ENCODE results near the gene ASH1L.
"Not testable (repeated sequence)": the region's sequence is repeated elsewhere in the genome, so short reads cannot be mapped to it uniquely, and the experiment has no call there.

ASH1L gene

GRCh38 chr1:155424091-155424490, 138.5 kb downstream of the ASH1L start:
- no peak overlapping the region for H3K4me3 ChIP-seq (ENCODE audit: low read length)
- no peak for DNase-seq (ENCODE audit: low read depth)
- TF ChIP-seq, protein P1, sequence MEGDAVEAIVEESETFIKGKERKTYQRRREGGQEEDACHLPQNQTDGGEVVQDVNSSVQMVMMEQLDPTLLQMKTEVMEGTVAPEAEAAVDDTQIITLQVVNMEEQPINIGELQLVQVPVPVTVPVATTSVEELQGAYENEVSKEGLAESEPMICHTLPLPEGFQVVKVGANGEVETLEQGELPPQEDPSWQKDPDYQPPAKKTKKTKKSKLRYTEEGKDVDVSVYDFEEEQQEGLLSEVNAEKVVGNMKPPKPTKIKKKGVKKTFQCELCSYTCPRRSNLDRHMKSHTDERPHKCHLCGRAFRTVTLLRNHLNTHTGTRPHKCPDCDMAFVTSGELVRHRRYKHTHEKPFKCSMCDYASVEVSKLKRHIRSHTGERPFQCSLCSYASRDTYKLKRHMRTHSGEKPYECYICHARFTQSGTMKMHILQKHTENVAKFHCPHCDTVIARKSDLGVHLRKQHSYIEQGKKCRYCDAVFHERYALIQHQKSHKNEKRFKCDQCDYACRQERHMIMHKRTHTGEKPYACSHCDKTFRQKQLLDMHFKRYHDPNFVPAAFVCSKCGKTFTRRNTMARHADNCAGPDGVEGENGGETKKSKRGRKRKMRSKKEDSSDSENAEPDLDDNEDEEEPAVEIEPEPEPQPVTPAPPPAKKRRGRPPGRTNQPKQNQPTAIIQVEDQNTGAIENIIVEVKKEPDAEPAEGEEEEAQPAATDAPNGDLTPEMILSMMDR (IDR thresholded peaks at IDR 0.05; ENCODE audit: insufficient read depth, low read depth, low read length, missing control alignments) = no peak

- TF ChIP-seq, protein P1 (IDR thresholded peaks at IDR 0.05; ENCODE audit: insufficient read depth, low read depth, low read length, missing control alignments) = no peak
- H3K4me3 ChIP-seq (ENCODE audit: low read length) = no peak overlapping the region
- DNase-seq (ENCODE audit: low read depth) = no peak
These were observed 141.8 kb downstream of the ASH1L start for GRCh38 chr1:155420788-155421187.

- not testable (repeated sequence) for DNase-seq (ENCODE audit: low read depth); H3K4me3 ChIP-seq (ENCODE audit: low read length)
These were observed 150.8 kb downstream of the ASH1L start for GRCh38 chr1:155411840-155412239.

DNA sequence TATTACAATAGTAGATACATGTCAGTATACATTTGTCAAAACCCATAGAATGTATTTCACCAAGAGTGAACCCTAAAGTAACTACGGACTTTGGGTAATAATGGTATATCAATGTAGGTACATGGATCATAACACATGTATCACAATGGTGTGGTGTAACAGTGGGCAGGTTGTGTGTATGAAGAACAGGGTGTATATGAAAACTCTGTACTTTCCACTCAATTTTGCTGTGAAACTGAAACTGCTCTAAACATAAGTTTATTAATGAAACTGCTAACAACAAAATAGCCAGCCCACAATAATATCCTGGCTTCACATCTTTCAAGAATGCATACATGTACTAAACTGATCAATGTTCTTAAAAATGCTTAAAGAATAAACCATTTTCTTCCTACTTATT, 151.7 kb downstream of the ASH1L start:
- H3K4me3 ChIP-seq (ENCODE audit: low read length) = no peak overlapping the region
- TF ChIP-seq, protein P1 (IDR thresholded peaks at IDR 0.05; ENCODE audit: insufficient read depth, low read depth, low read length, missing control alignments) = no peak
- DNase-seq (ENCODE audit: low read depth) = no peak

GRCh38 chr1:155396874-155397476, 165.6 kb downstream of the ASH1L start:
- H3K4me3 ChIP-seq (ENCODE audit: low read length) = no peak overlapping the region
- no peak for DNase-seq (ENCODE audit: low read depth)
- TF ChIP-seq, protein P1 (IDR thresholded peaks at IDR 0.05; ENCODE audit: insufficient read depth, low read depth, low read length, missing control alignments) = no peak

DNA sequence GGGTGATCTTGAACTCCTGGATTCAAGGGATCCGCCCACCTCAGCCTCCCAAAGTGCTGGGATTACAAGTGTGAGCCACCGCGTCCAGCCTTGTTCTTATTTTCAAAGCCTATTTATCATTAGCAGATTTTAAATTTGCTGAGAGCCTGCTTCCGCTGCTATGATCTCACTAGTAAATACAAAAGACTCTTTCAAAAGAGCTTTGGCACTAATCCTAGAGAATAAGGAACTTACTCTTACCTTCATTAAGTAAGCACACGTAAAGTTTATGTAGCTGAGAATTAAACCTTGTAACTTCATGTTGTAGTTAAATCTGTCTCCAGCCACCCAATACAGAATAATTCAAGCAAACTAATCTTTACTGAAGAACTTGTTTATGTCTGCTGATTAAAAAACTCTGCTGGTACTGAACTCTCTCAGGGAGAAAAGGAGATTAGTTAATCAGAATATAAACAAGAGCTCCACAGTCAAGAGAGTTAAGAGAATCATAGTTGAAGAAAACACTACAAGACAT, 169.6 kb downstream of the ASH1L start:
- TF ChIP-seq, protein P1 (IDR thresholded peaks at IDR 0.05; ENCODE audit: insufficient read depth, low read depth, low read length, missing control alignments) = no peak
- peak; percentile 36 for DNase-seq (ENCODE audit: low read depth)
- no peak overlapping the region for H3K4me3 ChIP-seq (ENCODE audit: low read length)

- DNase-seq (ENCODE audit: low read depth) = peak; percentile 34
- TF ChIP-seq, protein P1 (IDR thresholded peaks at IDR 0.05; ENCODE audit: insufficient read depth, low read depth, low read length, missing control alignments) = no peak
- H3K4me3 ChIP-seq (ENCODE audit: low read length) = no peak overlapping the region
These were observed 172.8 kb downstream of the ASH1L start for GRCh38 chr1:155389826-155390225.

DNA sequence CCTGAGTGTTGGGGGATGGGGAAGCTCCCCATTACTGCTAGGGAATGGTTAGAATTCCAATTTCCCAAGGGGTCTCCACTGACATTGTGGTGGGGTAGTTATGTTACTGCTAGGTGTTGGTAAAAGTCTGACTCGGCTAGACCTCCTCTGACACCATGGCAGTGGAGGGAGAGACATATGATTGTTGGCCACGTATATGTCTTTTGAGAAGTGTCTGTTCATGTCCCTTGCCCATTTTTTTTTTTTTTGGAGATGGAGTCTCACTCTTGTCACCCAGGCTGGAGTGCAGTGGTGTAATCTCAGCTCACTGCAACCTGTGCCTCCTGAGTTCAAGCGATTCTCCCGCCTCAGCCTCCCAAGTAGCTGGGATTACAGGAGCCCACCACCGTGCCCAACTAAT, 176.8 kb downstream of the ASH1L start:
- not testable (repeated sequence) for H3K4me3 ChIP-seq (ENCODE audit: low read length); DNase-seq (ENCODE audit: low read depth)
